B cell (primary cell): ENCODE measurements around the gene KAT8. TPM values are rescaled to one million over a fixed set of nuclear protein-coding genes. Genes with fewer than 3 reads are reported as not detected.
A peak's percentile ranks its signal among the peaks of the same experiment; 100 is the strongest.

Experiments
- ATAC-seq: fragments of 200-7000 bp; cut with Tn5 transposase; one replicate; pipeline ENCODE4 v1.10.0; 2021; ENCODE audit warnings: low read depth, mild to moderate bottlenecking, moderate number of reproducible peaks, moderate library complexity
- CTCF ChIA-PET: fragments of 350-600 bp; sonication (Branson Sonifier 250); formaldehyde crosslinking; loops from one replicate; lab custom pipeline; 2021; ENCODE audit warnings: antibody characterized with exemption, inconsistent platforms; lab: Charles Lee
- POLR2A ChIA-PET: fragments of 350-600 bp; sonication (Branson Sonifier 250); formaldehyde crosslinking; loops from one replicate; lab custom pipeline; 2021; ENCODE audit warnings: antibody characterized with exemption; lab: Charles Lee
- DNase-seq: peaks from one replicate; pipeline ENCODE4 v3.0.0; 2013
- H2AFZ ChIP-seq: 2 replicates; pipeline ENCODE4 v1.6.1; 2012; ENCODE audit warnings: mild to moderate bottlenecking, low read depth, low read length; ENCODE audit not compliant: insufficient read depth, poor library complexity, severe bottlenecking
- H3K27ac ChIP-seq, 2 donors: 1 replicate in 1 of 2; 2 replicates in 1 of 2; pipeline ENCODE4 v1.5.1; 2012 to 2013; ENCODE audit warnings: low read length in 2 of 2, mild to moderate bottlenecking in 2 of 2, moderate library complexity in 1 of 2
- H3K27me3 ChIP-seq, 4 experiments: fragments of 200-600 bp in 1 of 4; sonication (generic) in 1 of 4; replicated peaks in 1 of 4; 1 replicate in 2 of 4; 2 replicates in 2 of 4; pipeline versions ENCODE4 v1.6.1 to v1.7.0; 2013 to 2016; ENCODE audit warnings: low read length in 3 of 4, mild to moderate bottlenecking in 2 of 4, mixed read lengths in 1 of 4, moderate library complexity in 1 of 4; ENCODE audit not compliant: insufficient read depth in 4 of 4, control insufficient read depth in 3 of 4; ENCODE audit errors: control extremely low read depth in 1 of 4
- H3K36me3 ChIP-seq, 2 experiments: replicated peaks in 1 of 2; 1 replicate in 1 of 2; 2 replicates in 1 of 2; pipeline versions ENCODE4 v1.6.1 to v1.7.1; 2013; ENCODE audit warnings: low read length in 1 of 2; ENCODE audit not compliant: insufficient read depth in 2 of 2, control insufficient read depth in 1 of 2; ENCODE audit errors: control extremely low read depth in 1 of 2, extremely low read depth in 1 of 2
- H3K4me1 ChIP-seq, 2 donors: fragments of 200-600 bp in 1 of 2; sonication (generic) in 1 of 2; 1 replicate in 1 of 2; 2 replicates in 1 of 2; pipeline versions ENCODE4 v1.5.1 to v1.6.1; 2013 to 2017; ENCODE audit warnings: low read length in 2 of 2; ENCODE audit not compliant: control insufficient read depth in 2 of 2, insufficient read depth in 2 of 2
- H3K4me2 ChIP-seq: replicated peaks from 2 replicates; pipeline ENCODE3; 2012; ENCODE audit warnings: mild to moderate bottlenecking, low read depth, low read length; ENCODE audit not compliant: poor library complexity, severe bottlenecking
- H3K4me3 ChIP-seq, 5 experiments: fragments of 200-600 bp in 1 of 5; sonication (generic) in 1 of 5; 1 replicate in 3 of 5; 2 replicates in 2 of 5; pipeline versions ENCODE4 v1.5.1 to v1.7.0; 2011 to 2016; ENCODE audit warnings: low read length in 4 of 5, mild to moderate bottlenecking in 4 of 5, low read depth in 2 of 5, control low read depth in 1 of 5, moderate library complexity in 1 of 5; ENCODE audit not compliant: insufficient read depth in 1 of 5; ENCODE audit errors: control extremely low read depth in 1 of 5, extremely low read depth in 1 of 5
- H3K79me2 ChIP-seq: fragments of 200-600 bp; sonication (generic); one replicate; pipeline ENCODE4 v1.6.0; 2016; ENCODE audit warnings: low read length; ENCODE audit not compliant: control insufficient read depth, insufficient read depth
- H3K9ac ChIP-seq: fragments of 200-600 bp; sonication (generic); 2 replicates; pipeline ENCODE4 v1.6.1; 2017; ENCODE audit warnings: mild to moderate bottlenecking, low read length, moderate library complexity
- H3K9me3 ChIP-seq, 3 donors: one replicate each; pipeline versions ENCODE4 v1.6.1 to v1.7.1; 2013; ENCODE audit warnings: low read length in 2 of 3; ENCODE audit not compliant: control insufficient read depth in 2 of 3, insufficient read depth in 1 of 3; ENCODE audit errors: control extremely low read depth in 1 of 3
- H4K20me1 ChIP-seq: 2 replicates; pipeline ENCODE4 v1.6.0; 2012; ENCODE audit warnings: mild to moderate bottlenecking, low read length; ENCODE audit not compliant: insufficient read depth, control insufficient read depth, poor library complexity, severe bottlenecking
- H3K27ac Mint-ChIP-seq: one replicate; pipeline ENCODE4 v1.8.0; 2021; ENCODE audit warnings: mixed read lengths
- H3K27me3 Mint-ChIP-seq: one replicate; pipeline ENCODE4 v1.8.0; 2021; ENCODE audit warnings: mixed read lengths
- H3K4me1 Mint-ChIP-seq: one replicate; pipeline ENCODE4 v1.8.0; 2021; ENCODE audit warnings: mixed read lengths
- H3K4me3 Mint-ChIP-seq: one replicate; pipeline ENCODE4 v1.8.0; 2021; ENCODE audit warnings: mixed read lengths
- H3K9me3 Mint-ChIP-seq: one replicate; pipeline ENCODE4 v1.8.0; 2022; ENCODE audit warnings: mixed read lengths; ENCODE audit not compliant: insufficient read depth
- EZH2 ChIP-seq: IDR thresholded peaks from 2 replicates; pipeline ENCODE4 v1.6.1; 2012; ENCODE audit warnings: borderline replicate concordance, low read depth, mild to moderate bottlenecking, moderate library complexity, low read length; ENCODE audit not compliant: insufficient read depth, poor library complexity, severe bottlenecking
- WGBS: methylation state at CpG from one replicate; pipeline ENCODE4 v1.1.5; 2013; ENCODE audit warnings: missing lambda C conversion rate; ENCODE audit not compliant: insufficient coverage; 5-methylcytosine and 5-hydroxymethylcytosine counted together
- intact Hi-C: fragments of 100-400 bp; cut with micrococcal nuclease; formaldehyde crosslinking; loops from one replicate; pipeline ENCODE4 v1.10.0; 2022
- polyA plus RNA-seq: library from polyadenylated mRNA; depleted of rRNA; stranded (reverse); fragments of >200 nt; gene quantifications from 2 replicates; pipeline ENCODE4 v1.2.3, GENCODE V29; 2012
- total RNA-seq, 2 donors: library from RNA; stranded (reverse); fragments of 120-200 nt in 1 of 2; gene quantifications; 1 replicate in 1 of 2; 2 replicates in 1 of 2; pipeline versions ENCODE4 v1.2.3 to v1.2.4, GENCODE V29; 2013 to 2022
- TF ChIP-seq, protein P1 (sequence below): fragments of 200-600 bp; IDR thresholded peaks from one replicate; pipeline ENCODE4 v1.8.0; 2022; ENCODE audit warnings: antibody characterized with exemption, mild to moderate bottlenecking

The KAT8 gene
- total and polyA plus RNA-seq, 2 donors (not counting 1 experiment from before 2014, with no cell fraction given) = 100.0 to 102 TPM

DNA sequence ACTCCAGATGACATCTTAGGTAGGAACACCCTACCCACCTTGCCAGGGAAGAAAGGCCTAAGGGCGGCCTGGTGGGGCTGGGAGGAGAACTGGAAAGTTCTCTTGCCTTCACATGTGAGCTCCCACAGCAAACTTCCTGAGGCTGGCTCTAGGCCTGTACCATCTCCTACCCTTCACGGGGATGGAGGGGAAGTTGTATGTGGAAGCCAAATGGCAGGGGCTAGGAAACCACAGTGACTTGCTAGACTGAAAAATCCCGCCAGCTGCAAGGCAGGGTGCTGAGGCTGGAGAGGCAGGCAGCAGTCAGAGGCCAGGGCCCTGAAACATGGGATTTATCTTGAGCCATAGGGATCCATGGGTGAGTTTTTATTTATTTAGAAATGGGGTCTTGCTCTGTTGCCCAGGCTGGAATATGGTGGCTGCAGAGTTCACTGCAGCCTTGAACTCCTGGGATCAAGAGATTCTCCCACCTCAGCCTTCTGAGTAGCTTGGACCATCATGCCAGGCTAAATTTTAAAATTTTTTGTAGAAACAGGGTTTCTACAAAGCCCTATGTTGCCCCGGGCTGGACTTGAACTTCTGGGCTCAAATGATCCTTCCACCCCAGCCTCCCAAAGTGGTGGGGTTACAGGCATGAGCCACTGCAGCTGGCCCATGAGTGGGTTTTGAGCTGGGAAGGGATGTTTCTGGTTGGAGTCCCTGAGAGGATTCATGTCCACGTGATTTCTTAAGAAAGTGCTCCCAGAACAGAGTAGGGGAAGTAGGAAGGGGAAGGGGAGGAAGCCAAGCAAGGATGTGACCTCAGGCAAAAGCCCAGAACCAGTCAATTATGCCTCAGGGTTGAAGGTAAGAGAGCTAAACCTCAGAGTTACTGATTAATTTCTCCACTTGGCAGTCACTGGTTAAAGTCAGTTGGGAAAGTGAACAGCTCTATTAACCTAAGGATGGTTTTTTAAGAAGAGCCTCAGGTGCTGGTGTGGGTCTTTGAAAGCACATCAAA, 4.0 kb upstream of the KAT8 start:
- ATAC-seq (no peak), DNase-seq (no peak)
- Histone ChIP-seq H4K20me1 (peaks cover 10% of the 10 kb centered on the region), H3K9me3 (no peaks in the 10 kb centered on the region), H3K4me2 (no peak overlapping the region), H3K79me2 (peaks cover 21% of the 10 kb centered on the region), H3K4me1 (peaks cover 9 to 18% of the 10 kb centered on the region in 2 donors), H3K9ac (no peak overlapping the region), H3K27ac (peak overlapping the region in 1 of 2 donors; percentile 41), H3K4me3 (no peak overlapping the region), H3K27me3 (no peaks in the 10 kb centered on the region), H3K36me3 (peaks cover 1 to 31% of the 10 kb centered on the region in 2 experiments), H2AFZ (no peak overlapping the region)
- no peak for TF ChIP-seq EZH2
- TF ChIP-seq, protein P1, sequence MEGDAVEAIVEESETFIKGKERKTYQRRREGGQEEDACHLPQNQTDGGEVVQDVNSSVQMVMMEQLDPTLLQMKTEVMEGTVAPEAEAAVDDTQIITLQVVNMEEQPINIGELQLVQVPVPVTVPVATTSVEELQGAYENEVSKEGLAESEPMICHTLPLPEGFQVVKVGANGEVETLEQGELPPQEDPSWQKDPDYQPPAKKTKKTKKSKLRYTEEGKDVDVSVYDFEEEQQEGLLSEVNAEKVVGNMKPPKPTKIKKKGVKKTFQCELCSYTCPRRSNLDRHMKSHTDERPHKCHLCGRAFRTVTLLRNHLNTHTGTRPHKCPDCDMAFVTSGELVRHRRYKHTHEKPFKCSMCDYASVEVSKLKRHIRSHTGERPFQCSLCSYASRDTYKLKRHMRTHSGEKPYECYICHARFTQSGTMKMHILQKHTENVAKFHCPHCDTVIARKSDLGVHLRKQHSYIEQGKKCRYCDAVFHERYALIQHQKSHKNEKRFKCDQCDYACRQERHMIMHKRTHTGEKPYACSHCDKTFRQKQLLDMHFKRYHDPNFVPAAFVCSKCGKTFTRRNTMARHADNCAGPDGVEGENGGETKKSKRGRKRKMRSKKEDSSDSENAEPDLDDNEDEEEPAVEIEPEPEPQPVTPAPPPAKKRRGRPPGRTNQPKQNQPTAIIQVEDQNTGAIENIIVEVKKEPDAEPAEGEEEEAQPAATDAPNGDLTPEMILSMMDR = no peak
- Mint-ChIP-seq H3K4me3 (no peak overlapping the region), H3K4me1 (peaks cover 19% of the 10 kb centered on the region), H3K27me3 (no peaks in the 10 kb centered on the region), H3K9me3 (no peaks in the 10 kb centered on the region), H3K27ac (no peak overlapping the region)
- ChIA-PET CTCF (interaction anchor here (0.6 kb wide), 1 partner anchor 29 kb away, joined by 3 read pairs; no protein-coding TSS in a partner anchor), POLR2A (interaction anchor here (0.6 to 0.7 kb wide), 3 partner anchors 54 to 189 kb away, joined by 3 to 4 read pairs (median 4); no protein-coding TSS in a partner anchor)
- intact Hi-C loops = no loop called here
- 30% methylated on average over 2 of the region's 5 CpGs for WGBS
